Natural killer cell (primary cell): ENCODE results near the gene CLDN4. TPM values are rescaled to one million over a fixed set of nuclear protein-coding genes. Genes with fewer than 3 reads are reported as not detected.

Experiments
- ATAC-seq, 3 donors: fragments of 150-1000 bp in 2 of 3; fragments of 200-7000 bp in 1 of 3; cut with Tn5 transposase; 1 replicate in 1 of 3; 2 replicates in 2 of 3; pipeline ENCODE4 v1.10.0; 2021; ENCODE audit warnings: mild to moderate bottlenecking in 2 of 3, moderate library complexity in 2 of 3
- DNase-seq, 2 donors: peaks; one replicate each; pipeline versions ENCODE4 v3.0.0 to v3.0.0-alpha.2; 2013 to 2021; ENCODE audit warnings: mixed read lengths in 1 of 2
- H3K27ac ChIP-seq: one replicate; pipeline ENCODE4 v1.5.1; 2013; ENCODE audit warnings: mild to moderate bottlenecking, low read length
- H3K27me3 ChIP-seq: one replicate; pipeline ENCODE4 v1.6.1; 2013; ENCODE audit warnings: low read length; ENCODE audit not compliant: control insufficient read depth, insufficient read depth
- H3K36me3 ChIP-seq: one replicate; pipeline ENCODE4 v1.6.1; 2013; ENCODE audit warnings: low read length; ENCODE audit not compliant: control insufficient read depth, insufficient read depth
- H3K4me1 ChIP-seq: one replicate; pipeline ENCODE4 v1.6.1; 2013; ENCODE audit warnings: low read length; ENCODE audit not compliant: control insufficient read depth, insufficient read depth
- H3K4me3 ChIP-seq: one replicate; pipeline ENCODE4 v1.5.1; 2013; ENCODE audit warnings: low read length
- H3K9me3 ChIP-seq: one replicate; pipeline ENCODE4 v1.6.1; 2013; ENCODE audit warnings: low read length; ENCODE audit not compliant: control insufficient read depth, insufficient read depth
- H3K27ac Mint-ChIP-seq, 2 donors: one replicate each; pipeline ENCODE4 v1.8.0; 2022; ENCODE audit warnings: mild to moderate bottlenecking in 2 of 2, mixed read lengths in 2 of 2, moderate library complexity in 1 of 2
- H3K27me3 Mint-ChIP-seq, 2 donors: one replicate each; pipeline ENCODE4 v1.8.0; 2022; ENCODE audit warnings: low read depth in 2 of 2, mixed read lengths in 2 of 2
- H3K36me3 Mint-ChIP-seq: one replicate; pipeline ENCODE4 v1.8.0; 2022; ENCODE audit warnings: mixed read lengths
- H3K4me1 Mint-ChIP-seq, 2 donors: one replicate each; pipeline ENCODE4 v1.8.0; 2022; ENCODE audit warnings: mixed read lengths in 2 of 2
- H3K4me3 Mint-ChIP-seq: one replicate; pipeline ENCODE4 v1.8.0; 2022; ENCODE audit warnings: mild to moderate bottlenecking, moderate library complexity, mixed read lengths
- H3K9me3 Mint-ChIP-seq, 2 donors: one replicate each; pipeline ENCODE4 v1.8.0; 2022; ENCODE audit warnings: mixed read lengths in 2 of 2
- WGBS: methylation state at CpG from one replicate; pipeline ENCODE4 v1.1.7; 2013; ENCODE audit warnings: missing lambda C conversion rate; ENCODE audit not compliant: insufficient coverage; 5-methylcytosine and 5-hydroxymethylcytosine counted together
- intact Hi-C: fragments of 100-400 bp; cut with micrococcal nuclease; formaldehyde crosslinking; loops from one replicate; pipeline ENCODE4 v1.14.2; 2022
- total RNA-seq, 4 donors: library from RNA; stranded (reverse); fragments of 120-200 nt in 1 of 4; gene quantifications; one replicate each; pipeline versions ENCODE4 v1.2.3 to v1.2.4, GENCODE V29; 2013 to 2022
- TF ChIP-seq, protein P1 (sequence below): fragments of 200-600 bp; IDR thresholded peaks from one replicate; pipeline ENCODE4 v1.8.0; 2022; ENCODE audit warnings: antibody characterized with exemption

Gene CLDN4
- total RNA-seq, 3 donors from 2014 or later (not counting 1 experiment from before 2014, with no cell fraction given): 0.09 to 0.30 (median 0.20) TPM

DNA sequence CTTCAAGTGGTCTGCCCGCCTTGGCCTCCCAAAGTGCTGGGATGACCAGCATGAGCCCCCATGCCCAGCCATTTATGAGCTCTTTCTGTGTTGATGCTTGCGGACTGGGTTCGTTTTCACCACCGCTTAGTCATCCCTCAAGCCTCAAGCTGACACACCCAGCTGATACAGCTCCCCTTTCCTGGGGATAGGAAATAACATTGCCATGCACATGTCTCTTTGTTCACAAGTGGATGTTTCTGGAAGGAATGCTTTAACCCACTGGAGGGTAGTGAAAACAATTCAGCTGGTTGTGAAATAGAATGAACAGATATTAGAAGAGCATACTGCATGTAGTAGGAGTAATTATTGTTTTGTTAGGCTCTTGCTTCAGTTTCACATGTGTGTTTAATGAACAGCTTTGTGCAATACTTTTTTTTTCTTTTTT is 20.0 kb downstream of the CLDN4 start:
- H3K9me3 Mint-ChIP-seq: no peaks in the 10 kb centered on the region
- H3K27ac Mint-ChIP-seq: no peak overlapping the region
- H3K27ac ChIP-seq: no peak overlapping the region
- intact Hi-C loops: no loop called here
- no peaks in the 10 kb centered on the region for H3K9me3 ChIP-seq
- peaks cover 11% of the 10 kb centered on the region for H3K4me1 ChIP-seq
- DNase-seq: no peak
- TF ChIP-seq, protein P1, sequence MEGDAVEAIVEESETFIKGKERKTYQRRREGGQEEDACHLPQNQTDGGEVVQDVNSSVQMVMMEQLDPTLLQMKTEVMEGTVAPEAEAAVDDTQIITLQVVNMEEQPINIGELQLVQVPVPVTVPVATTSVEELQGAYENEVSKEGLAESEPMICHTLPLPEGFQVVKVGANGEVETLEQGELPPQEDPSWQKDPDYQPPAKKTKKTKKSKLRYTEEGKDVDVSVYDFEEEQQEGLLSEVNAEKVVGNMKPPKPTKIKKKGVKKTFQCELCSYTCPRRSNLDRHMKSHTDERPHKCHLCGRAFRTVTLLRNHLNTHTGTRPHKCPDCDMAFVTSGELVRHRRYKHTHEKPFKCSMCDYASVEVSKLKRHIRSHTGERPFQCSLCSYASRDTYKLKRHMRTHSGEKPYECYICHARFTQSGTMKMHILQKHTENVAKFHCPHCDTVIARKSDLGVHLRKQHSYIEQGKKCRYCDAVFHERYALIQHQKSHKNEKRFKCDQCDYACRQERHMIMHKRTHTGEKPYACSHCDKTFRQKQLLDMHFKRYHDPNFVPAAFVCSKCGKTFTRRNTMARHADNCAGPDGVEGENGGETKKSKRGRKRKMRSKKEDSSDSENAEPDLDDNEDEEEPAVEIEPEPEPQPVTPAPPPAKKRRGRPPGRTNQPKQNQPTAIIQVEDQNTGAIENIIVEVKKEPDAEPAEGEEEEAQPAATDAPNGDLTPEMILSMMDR: no peak
- ATAC-seq: no peak
- H3K4me3 Mint-ChIP-seq: no peak overlapping the region
- no peak overlapping the region for H3K4me3 ChIP-seq
- H3K27me3 ChIP-seq: no peaks in the 10 kb centered on the region
- H3K4me1 Mint-ChIP-seq: peaks cover 3 to 7% of the 10 kb centered on the region in 2 donors
- 74% methylated on average over 4 of the region's 4 CpGs for WGBS
- H3K36me3 ChIP-seq: no peaks in the 10 kb centered on the region
- peaks cover 11 to 19% of the 10 kb centered on the region in 2 donors for H3K27me3 Mint-ChIP-seq
- no peaks in the 10 kb centered on the region for H3K36me3 Mint-ChIP-seq

DNA sequence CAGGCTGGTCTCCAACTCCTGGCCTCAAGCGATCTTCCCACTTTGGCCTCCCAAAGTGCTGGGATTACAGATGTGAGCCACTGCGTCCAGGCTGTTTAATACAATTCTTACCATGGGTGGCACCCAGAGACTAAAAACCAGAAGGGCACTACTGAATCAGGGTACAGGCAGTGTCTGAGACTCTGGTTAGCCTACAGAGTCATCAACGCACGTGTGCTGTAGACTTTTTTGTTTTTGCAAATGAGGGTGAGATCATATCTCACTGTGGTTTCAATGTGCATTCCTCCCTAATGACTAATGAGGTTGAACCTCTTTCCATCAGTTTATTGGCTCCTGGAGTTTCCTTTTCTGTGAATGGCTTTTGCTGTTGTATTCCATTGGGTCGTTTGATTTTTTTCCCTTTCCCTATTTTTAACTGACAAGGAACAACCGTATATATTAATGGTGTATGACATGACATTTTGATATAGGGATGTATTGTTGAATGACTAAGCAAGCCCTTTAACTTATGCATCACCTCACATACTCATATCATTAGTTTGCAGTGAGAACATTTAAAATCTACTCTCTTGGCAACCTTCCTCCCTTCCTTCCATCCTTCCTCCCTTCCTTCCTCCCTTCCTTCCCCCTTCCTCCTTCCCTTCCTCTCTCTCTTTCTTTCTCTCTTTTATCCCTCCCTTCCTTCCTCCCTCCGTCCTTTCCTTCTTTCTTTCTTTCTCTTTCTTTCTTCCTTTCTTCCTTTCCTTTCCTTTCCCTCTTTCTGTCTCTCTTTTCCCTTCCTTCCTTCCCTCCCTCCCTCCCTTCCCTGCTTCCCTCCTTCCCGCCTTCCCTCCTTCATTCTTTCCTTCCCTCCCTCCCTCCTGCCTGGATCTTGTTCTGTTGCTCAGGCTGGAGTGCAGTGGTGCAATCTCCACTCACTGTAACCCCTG is 20.9 kb downstream of the CLDN4 start:
- Histone ChIP-seq H3K27ac (no peak overlapping the region), H3K27me3 (no peaks in the 10 kb centered on the region)
- H3K36me3 Mint-ChIP-seq: no peaks in the 10 kb centered on the region

DNA sequence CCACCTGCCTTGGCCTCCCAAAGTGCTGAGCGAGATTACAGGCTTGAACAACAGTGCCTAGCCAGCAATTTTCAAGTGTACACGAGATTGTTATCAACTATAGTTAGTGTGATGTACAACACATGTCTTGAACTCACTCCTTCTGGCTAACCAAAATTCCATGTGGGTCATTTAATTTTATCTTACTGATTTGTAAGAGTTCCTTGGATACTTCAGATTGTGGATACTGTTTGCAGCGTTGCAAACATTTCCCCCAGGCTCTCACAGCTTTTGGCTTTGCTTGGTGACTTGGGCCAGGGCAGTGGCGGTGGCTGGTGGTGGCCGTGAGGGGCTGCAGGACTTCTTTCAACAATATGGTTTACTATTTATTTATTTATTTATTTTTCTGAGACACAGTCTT is 21.7 kb downstream of the CLDN4 start:
- TF ChIP-seq, protein P1: no peak
- H3K27ac ChIP-seq: no peak overlapping the region
- H3K36me3 ChIP-seq: no peaks in the 10 kb centered on the region
- H3K4me3 ChIP-seq: no peak overlapping the region
- Mint-ChIP-seq H3K4me3 (no peak overlapping the region), H3K27me3 (peaks cover 13 to 19% of the 10 kb centered on the region in 2 donors), H3K4me1 (peaks cover 4 to 7% of the 10 kb centered on the region in 2 donors), H3K27ac (no peak overlapping the region), H3K36me3 (no peaks in the 10 kb centered on the region), H3K9me3 (no peaks in the 10 kb centered on the region)
- DNase-seq (no peak), ATAC-seq (no peak)
- peaks cover 8% of the 10 kb centered on the region for H3K4me1 ChIP-seq
- WGBS: 81% methylated on average over 4 of the region's 5 CpGs
- H3K27me3 ChIP-seq: no peaks in the 10 kb centered on the region
- no peaks in the 10 kb centered on the region for H3K9me3 ChIP-seq
- intact Hi-C loops: no loop called here

More for the DNA sequence above, 20.9 kb downstream of the CLDN4 start:
- H3K36me3 ChIP-seq: no peaks in the 10 kb centered on the region
- H3K4me1 ChIP-seq: peaks cover 8% of the 10 kb centered on the region
- peaks cover 4 to 7% of the 10 kb centered on the region in 2 donors for H3K4me1 Mint-ChIP-seq
- no peak overlapping the region for H3K27ac Mint-ChIP-seq
- H3K27me3 Mint-ChIP-seq: peaks cover 12 to 19% of the 10 kb centered on the region in 2 donors
- H3K4me3 ChIP-seq: no peak overlapping the region
- TF ChIP-seq, protein P1: no peak
- ATAC-seq: peak; percentile 52 to 75 (median 63)
- intact Hi-C loops: no loop called here
- no peaks in the 10 kb centered on the region for H3K9me3 Mint-ChIP-seq
- 55% methylated on average over 6 of the region's 8 CpGs for WGBS
- no peaks in the 10 kb centered on the region for H3K9me3 ChIP-seq
- peak in 1 of 2 donors; percentile 40 for DNase-seq
- no peak overlapping the region for H3K4me3 Mint-ChIP-seq
